HG03064 (cell line): ENCODE results near the gene AKAP13.
A peak's percentile ranks its signal among the peaks of the same experiment; 100 is the strongest.
"Not testable (repeated sequence)": the region's sequence is repeated elsewhere in the genome, so short reads cannot be mapped to it uniquely, and the experiment has no call there.

Experiments used
- ATAC-seq: cut with Tn5 transposase; IDR thresholded peaks from one replicate; pipeline ENCODE4 v1.9.1; 2021; ENCODE audit warnings: low read depth; ENCODE audit not compliant: unreplicated experiment

Gene AKAP13

DNA sequence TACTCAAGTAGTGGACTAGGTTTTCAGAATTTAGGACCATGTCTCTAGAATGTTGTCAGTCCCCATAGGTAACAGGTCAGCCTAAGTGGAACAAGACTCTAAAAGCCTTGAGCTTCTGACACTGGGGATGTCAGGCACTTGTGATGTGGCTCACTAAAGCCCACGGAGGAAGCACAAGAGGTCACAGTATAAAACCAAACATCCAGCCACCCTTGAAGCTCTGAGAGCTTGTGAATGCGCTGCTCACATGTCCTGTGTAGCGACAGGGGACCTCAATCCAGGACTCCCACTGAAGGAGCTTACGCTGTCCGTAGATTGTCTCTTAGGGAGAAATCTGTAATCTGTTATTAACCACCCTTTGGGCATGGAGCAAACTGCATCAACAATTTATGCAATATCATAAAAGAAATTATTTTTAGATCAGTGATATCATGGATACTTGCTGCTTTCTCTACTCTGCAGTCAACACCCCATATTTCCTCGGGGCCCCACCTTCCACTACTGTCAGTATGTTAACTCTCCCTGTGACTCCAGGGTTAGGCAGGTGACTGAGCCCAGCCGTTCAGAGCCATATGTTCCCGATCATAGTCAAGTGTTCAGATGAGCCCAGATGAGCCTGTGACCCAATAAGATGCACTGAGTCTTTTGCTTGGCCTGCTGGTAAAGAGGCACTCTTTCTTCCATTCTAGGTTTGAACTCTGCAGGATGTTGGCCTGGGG is 32.2 kb upstream of the AKAP13 start:
- not testable (repeated sequence) for ATAC-seq

DNA sequence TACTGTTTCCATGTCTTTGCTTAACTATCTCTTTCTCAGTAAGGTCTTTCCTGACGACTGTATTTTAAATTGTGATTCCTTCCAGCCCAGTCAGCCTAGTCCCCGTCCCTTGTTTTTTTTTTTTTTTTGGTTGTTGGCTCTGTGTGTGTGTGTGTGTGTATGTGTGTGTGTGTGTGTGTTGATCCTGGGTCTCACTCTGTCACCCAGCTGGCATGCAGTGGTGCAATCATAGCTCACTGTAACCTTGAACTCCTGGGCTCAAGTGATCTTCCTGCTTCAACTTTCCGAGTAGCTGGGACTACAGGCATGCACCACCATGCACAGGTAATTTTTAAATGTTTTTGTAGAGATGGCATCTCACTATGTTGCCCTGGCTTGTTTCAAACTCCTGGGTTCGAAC is 31.3 kb upstream of the AKAP13 start:
- not testable (repeated sequence) for ATAC-seq

DNA sequence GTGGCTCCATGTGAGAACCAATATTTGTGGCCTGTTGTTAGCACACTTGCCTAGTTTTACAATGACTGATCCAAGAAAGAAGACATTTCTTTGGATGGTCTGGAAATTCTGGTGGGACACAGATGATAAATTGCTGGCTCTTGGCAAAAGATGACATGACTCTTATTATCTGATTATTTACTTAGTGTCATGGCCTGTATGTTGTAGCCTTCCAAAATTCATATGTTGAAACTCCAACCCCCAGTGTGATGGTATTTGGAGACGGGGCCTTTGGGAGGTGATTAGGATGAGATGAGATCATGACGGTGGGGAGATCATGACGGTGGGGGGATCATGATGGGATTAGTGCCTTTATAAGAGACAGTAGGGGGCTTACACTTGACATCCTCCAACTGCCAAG is 30.0 kb upstream of the AKAP13 start:
- ATAC-seq: no peak

DNA sequence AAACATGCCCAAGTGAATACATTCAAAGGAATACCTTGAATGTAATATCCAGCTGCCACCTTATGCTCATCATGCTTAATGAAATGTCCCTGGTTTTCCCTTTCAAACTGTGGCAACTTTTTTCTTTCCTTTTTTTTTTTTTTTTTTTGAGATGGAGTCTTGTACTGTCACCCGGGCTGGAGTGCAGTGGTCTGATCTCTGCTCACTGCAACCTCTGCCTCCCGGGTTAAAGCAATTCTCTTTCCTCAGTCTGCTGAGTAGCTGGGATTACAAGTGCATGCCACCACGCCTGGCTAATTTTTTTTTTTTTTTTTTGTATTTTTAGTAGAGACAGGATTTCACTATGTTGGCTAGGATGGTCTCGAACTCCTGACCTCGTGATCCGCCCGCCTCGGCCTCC is 28.9 kb upstream of the AKAP13 start:
- ATAC-seq: not testable (repeated sequence)

DNA sequence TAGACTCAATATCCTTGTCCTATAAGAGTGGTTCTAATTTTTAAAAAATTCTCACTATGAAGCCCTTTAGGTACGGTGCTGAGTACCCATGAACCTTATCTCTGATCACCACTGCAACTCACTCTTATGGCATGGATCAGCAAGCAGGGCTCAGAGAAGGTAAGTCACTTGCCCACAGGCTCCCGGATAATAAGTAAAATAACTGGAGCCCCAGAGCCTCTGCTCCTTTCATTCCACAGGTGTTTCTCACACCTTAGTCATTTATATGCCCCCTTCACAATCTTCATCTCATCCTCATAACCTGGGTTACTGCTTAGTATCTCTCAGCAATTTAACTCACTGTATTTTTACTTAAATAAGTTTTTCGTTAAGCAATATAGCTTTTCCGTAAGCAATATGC is 28.4 kb upstream of the AKAP13 start:
- ATAC-seq: no peak

DNA sequence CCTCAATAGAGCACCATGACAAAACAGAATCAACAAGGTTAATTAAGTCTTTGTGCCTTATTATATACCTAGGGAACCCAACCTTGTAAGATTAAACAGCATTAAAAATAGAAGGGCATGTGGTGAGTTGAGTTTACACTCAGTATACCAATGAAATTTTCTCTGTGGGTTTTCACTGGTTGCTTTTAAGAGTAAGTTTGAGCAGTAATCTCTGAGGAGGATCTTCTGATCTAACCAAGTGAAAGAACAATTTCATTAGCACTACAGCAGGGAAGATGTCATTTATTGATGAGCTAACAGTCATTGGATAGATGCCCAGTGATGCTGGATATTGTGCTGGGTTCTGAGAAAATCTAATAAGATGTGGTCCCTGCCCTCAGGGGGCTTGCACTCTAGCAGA is 26.9 kb upstream of the AKAP13 start:
- ATAC-seq: no peak

DNA sequence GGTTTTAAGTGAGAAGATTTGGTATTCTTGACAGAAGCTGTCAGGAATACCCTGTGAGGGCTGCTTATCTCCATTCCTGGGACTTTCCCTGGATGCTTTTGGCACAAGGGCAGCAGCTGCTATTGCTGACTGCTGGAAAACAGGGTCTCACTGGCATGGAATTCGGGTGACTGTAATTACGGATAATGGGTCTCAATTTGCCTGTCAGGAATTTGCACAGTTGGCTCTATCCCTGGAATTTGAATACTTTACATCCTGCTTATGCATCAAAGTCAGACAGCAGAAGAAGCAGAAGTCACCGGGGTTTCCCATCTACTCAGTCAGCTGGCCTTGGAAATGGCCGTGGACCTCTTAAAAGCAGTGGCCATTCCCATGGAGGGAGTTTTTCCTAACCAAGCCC is 25.9 kb upstream of the AKAP13 start:
- no peak for ATAC-seq

DNA sequence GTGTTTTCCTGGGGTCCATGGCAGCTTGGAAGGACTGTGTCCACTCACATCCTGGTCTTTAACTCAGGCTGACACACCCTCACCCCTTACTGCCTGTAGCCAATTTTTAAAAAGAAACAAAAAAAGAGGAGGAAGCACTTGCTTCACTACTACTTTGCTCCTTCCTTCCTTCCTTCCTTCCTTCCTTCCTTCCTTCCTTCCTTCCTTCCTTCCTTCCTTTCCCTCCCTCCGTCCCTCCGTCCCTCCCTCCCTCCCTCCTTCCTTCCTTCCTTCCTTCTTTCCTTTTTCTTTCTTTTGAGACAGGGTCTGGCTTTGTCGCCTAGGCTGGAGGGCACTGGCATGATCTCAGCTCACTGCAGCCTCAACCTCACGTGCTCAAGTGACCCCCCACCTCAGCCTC is 25.5 kb upstream of the AKAP13 start:
- ATAC-seq: no peak

DNA sequence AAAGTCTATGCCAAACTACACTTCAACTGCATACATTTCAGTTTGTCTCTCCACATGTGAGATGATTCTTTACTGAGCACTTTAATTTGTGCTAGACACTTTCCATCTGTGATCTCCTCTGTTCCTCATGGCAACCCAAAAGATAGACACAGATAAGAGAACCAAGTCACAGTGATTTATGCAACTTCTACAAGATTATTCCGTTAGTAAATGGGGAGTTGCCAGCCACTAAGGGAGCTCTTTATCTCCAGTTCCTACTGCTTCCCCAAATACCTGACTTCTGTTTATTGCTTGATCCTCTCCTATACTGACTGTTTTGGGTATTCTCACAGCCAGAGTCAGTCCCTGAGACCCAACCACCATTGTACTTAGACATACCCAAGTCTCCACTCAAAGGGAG is 24.1 kb upstream of the AKAP13 start:
- ATAC-seq: no peak

DNA sequence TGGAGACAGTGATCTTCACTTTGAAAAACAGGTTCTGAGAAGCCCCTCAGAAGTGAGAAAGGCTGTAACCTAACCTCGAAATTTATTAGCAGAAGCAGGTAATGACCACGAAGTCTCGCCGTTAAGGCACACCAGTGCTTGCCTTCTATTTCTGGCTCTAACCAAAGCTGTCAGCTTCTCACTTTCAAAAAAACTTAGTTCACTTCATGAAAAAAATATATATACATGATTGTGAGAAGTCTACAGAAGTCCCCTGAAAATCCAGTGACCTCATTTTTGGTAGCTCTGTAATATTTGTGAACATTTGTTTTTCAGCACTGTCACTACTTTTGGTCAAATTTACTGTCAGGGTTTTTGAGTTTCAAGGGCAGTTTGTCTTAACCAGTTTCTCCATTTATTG is 19.1 kb upstream of the AKAP13 start:
- ATAC-seq: no peak

DNA sequence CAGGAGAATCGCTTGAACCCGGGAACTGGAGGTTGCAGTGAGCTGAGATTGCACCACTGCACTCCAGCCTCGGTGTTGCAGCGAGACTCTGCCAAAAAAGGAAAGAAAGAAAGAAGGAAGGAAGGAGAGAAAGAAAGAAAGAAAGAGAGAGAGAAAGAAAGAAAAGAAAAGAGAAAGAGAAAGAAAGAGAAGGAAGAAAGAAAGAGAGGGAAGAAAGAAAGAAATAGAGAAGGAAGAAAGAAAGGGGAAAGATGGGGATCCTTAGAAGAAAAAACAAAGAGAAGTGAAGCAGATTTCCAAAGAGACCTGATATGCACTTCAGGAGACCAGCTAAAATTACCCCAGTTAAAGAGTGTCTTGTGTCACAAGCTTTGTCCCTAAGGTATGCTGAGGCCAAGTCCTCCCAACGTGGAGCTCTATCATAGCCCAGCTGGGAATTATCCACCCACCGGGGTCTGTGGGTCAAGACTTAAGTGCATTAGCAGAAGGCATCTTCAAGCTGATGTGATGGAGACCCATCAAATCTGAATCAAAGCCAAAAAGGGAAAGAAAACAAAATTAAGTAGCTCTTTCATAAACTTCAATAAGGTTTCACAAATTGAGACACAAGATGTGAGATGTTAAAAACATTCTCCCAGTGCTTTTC is 17.8 kb upstream of the AKAP13 start:
- ATAC-seq: no peak

DNA sequence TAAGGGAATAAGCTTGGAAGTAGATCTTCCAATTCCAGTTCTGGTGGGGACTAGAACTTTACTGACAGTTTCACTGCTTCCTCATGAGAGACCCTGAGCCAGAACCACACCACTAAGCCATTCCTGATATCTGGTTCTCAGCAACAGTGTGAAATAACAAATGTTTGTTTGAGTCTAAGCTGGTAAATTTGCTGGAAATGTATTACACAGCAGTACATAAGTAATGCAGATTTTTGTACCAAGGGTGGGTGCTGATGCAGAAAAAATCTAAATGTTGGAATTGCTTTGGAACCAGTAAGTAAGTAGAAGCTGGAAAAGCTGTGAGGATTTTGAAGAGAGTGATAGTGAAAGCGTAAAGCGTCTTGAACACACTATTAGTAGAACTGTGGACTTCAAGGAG is 14.4 kb upstream of the AKAP13 start:
- ATAC-seq: no peak

DNA sequence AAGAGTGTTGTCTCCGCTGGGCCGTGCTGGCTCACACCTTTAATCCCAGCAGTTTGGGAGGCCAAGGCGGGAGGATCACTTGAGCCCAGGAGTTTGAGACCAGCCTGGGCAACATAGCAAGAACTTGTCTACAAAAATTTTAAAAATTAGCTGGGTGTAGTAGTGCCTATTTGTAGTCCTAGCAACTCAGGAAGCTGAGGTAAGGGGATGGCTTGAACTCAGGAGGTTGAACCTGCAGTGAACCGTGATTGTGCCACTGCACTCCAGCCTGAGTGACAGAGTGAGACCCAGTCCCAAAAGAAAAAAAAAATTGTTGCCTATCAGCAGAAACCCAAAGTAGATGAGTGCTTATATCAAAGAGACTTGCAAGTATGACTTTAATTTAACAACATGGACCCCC is 12.7 kb upstream of the AKAP13 start:
- no peak for ATAC-seq

DNA sequence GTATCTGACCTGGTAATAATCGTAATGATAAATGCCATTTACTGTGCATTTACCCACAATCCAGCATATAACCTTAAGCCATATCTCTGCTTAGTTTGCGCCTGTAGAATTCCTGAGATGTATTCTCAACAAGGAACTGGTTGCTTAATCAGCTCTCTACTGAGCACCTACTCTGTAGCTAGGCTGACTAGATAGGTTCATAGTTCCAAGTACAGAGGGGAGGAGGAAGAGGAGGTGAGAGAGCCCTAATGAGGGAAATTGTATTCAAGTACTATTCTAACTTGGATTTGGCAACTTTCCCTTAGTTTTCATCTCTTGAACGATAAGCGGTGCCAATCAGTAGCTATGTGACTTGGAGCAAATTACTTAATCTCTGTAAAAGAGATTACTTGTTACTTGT is 5.6 kb upstream of the AKAP13 start:
- ATAC-seq: no peak

DNA sequence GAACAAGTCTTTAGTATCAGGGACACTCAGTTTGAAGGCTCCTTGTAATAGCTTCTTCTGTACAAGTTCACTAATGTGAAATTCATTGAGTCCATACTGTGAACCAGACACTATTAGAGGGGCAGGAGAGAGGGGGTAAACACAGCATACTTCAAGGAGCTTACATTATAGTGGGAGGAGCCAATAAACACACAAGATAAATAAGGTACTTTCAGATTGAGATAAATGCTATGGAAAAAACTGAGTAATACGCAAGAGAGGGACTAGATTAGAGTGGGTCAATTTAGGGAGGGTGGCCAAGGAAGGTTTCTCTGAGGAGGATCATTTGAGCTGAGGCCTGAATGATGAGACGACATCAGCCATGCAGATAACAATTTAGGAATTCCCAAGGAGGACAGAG is 3.1 kb upstream of the AKAP13 start:
- no peak for ATAC-seq

DNA sequence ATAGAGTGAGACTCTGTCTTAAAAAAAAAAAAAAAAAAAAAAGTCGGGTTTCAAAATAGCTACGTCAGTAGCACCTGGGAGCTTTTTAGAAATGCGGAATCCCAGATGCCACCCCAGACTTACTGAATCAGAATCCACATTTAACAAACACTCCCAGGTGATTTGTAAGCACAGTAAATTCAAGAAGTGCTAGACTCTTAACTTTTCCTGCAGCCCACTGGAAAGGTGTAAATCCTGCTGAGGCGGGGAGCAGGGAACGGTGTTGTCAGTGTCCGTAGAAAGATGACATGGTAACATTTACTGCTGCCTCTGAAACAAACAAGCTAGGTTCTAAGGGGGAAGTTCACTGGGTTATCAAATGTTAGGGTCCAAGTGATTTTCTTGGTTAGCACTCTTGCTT is 2.4 kb upstream of the AKAP13 start:
- no peak for ATAC-seq

DNA sequence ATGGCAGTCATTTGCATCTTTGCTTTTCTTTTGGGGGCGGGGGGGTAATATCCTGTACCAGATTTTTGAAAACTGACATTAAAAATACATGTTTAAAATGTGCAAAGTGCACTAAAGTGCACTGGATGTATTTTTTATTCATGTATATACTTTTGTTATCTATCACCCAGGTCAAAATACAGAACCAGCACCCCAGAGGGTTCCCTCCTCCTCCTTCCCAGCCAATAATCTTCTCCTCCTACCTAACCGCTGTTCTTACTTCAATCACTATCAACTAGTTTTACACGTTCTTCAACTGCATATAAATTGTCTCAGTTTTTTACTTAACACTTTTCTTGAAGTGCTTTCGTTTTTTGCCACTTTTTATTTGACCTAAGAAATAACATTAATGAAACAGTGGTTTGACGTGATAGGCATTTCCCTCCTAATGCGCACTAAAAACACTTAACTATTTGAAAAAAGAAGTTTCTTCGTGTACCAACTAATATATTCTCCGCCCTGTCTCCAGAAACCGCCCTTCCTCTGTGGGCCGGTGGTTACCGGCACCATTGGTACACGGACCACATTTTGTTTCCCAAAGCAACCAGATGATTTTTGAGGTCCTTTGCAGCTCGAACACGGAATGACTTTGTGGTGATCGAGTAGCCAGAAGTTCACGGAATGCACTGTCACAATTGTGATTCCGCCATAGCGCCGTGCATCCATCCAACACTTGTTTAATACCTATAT is 836 bp upstream of the AKAP13 start:
- no peak for ATAC-seq

DNA sequence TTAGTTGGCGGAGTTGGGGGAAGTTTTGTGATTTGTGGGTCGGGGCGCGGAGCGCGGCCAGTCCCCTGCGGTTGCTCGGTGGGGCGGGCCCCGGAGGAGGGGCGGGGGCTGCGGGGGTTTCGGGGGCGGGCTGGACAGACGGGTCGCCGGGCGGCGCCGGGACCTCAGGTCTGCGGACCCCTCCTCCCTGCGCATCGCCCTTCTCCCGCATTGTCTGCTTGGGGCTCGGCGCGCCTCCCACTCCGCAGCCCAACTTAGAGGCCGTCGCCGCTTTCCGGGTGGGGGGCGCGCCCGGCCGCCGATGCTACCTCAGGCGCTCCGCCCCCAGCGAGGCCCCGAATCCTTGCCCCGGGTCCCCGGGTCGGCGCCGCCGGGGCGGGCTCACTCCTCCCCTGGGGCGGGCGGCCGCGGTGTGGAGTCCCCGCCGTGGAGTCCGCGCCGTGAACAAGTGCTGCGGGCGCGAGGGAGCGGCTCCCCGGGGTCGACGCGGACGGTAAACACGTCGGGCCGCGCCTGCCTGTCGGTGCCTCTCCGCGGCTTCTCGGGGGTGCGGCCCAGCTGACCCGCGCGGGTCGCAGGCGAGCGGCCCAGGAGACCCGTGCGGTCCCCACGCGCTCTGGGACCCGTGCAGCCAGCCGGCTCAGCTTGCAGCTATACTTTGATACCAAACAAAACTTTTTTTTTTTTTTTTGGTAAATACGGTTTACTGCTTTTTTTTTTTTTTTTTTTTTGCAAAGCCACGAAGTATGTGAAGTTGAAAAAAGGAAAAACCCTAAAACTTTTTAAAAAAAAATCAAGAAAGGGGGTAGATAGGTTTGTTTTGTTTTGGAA is 624 bp downstream of the AKAP13 start:
- ATAC-seq: peak; percentile 30

DNA sequence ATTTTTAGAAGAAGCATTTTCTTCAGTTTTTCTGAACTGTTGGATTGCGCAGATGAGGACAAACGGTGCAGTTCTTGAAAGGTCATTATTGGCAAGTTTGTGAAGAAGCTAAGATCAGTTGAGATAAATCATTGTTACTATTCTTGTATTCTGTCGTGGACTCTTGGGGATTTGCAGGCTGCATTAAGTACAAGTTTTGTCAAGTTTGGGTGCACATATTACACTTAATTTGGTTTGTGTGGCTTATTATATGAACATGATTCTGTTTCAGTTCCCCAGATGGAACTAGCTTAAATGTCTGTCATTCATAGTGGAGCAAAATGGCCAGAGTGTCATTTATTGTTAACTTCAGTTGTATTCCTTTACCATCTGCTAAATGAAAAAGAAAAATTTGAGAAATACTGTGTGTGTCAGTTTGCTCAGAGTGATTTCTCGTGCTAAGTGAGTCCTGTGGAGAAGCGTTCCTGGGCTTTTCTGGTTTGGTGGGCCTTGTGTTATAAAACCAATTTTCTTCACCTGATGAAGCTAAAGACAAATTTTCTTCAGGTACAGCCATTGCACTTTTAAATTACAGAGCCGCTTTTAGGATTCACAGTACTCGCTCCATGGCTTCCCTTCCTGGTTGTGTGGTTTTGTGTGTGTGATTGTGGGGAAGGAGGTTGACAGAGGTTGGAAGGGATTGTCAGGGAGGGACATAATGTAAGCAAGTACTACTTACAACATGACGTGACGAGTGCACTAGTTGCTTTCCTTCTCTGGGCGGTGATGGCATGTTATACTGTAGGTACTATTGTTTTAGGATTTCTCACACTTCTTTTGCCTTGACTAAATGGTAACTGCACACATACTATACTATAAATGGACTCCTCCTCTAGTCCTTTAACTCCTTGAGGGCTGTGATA is 1.7 kb downstream of the AKAP13 start:
- no peak for ATAC-seq

DNA sequence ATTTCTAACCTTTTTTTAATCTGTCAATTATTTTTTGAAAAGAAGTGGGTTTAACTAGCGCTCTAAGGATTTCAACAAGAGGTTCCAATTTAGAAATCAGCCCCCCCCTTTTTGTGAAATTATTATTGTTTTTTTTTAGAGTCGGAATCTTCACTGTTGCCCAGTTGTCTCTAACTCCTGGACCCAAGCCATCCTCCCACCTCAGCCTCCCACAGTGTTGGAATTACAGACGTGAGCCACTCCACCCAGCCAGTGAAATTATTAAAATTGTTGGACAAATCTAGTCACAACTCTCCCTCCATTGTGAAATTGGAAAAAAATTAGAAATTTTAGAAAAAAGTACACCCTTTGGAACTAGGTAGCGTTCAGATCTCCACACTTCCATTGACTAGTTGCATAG is 2.5 kb downstream of the AKAP13 start:
- no peak for ATAC-seq
